ENCODE data around the gene MAST4.

- TF ChIP-seq ASH2L (IDR thresholded peaks at IDR 0.05; ENCODE audit: low read length) (no peak), E2F6 (IDR thresholded peaks at IDR 0.05) (no peak), SP1 (IDR thresholded peaks at IDR 0.05; ENCODE audit: low read depth, low read length) (no peak), TBP (IDR thresholded peaks at IDR 0.05; ENCODE audit: low read depth, low read length) (no peak), CTCF (IDR thresholded peaks at IDR 0.05; ENCODE audit: control extremely low read depth in 1 of 3, insufficient read depth in 1 of 3, low read depth in 1 of 3, low read length in 3 of 3) (peak; percentile 54 to 79 (median 55)), FOSL1 (IDR thresholded peaks at IDR 0.05; ENCODE audit: insufficient read depth, low read depth, low read length) (no peak), NANOG (IDR thresholded peaks at IDR 0.05; ENCODE audit: insufficient read depth, low read depth, low read length, poor library complexity, severe bottlenecking) (no peak), EGR1 (IDR thresholded peaks at IDR 0.05; ENCODE audit: borderline replicate concordance, low read depth, low read length) (no peak), JUND (IDR thresholded peaks at IDR 0.05; ENCODE audit: low read length) (no peak)
Observed at GRCh38 chr5:67156976-67157583, 560.9 kb downstream of the MAST4 start.

Data from H1 (cell line).